Neural crest cell (in vitro differentiated cells): ENCODE results near the gene CXCR5. TPM values are rescaled to one million over a fixed set of nuclear protein-coding genes. Genes with fewer than 3 reads are reported as not detected.

Source experiments
- DNase-seq: peaks from one replicate; pipeline ENCODE4 v3.0.0; 2021; ENCODE audit warnings: low read depth, mixed read lengths, low spot score
- H3K27ac Mint-ChIP-seq: one replicate; pipeline ENCODE4 v1.8.0; 2021; ENCODE audit warnings: mild to moderate bottlenecking, mixed read lengths; ENCODE audit not compliant: unreplicated experiment
- H3K27me3 Mint-ChIP-seq: 2 replicates; pipeline ENCODE4 v1.8.0; 2021; ENCODE audit warnings: low read depth, mild to moderate bottlenecking, mixed read lengths
- H3K36me3 Mint-ChIP-seq: 2 replicates; pipeline ENCODE4 v1.8.0; 2021; ENCODE audit warnings: low read depth, mild to moderate bottlenecking, mixed read lengths
- H3K4me1 Mint-ChIP-seq: 2 replicates; pipeline ENCODE4 v1.8.0; 2021; ENCODE audit warnings: mixed read lengths
- H3K4me3 Mint-ChIP-seq: one replicate; pipeline ENCODE4 v1.8.0; 2021; ENCODE audit warnings: mild to moderate bottlenecking, mixed read lengths
- H3K9me3 Mint-ChIP-seq: 2 replicates; pipeline ENCODE4 v1.8.0; 2021; ENCODE audit warnings: mixed read lengths
- total RNA-seq: library from RNA; stranded (reverse); gene quantifications from 2 replicates; pipeline ENCODE4 v1.2.1, GENCODE V29; 2021
- TF ChIP-seq, protein P1 (sequence below): fragments of 200-600 bp; sonication (generic); conservative IDR thresholded peaks from 2 replicates; pipeline ENCODE4 v1.5.0; 2021; ENCODE audit warnings: antibody characterized with exemption, mild to moderate bottlenecking

CXCR5 gene
- total RNA-seq, 1 donor from 2014 or later: not detected

DNA sequence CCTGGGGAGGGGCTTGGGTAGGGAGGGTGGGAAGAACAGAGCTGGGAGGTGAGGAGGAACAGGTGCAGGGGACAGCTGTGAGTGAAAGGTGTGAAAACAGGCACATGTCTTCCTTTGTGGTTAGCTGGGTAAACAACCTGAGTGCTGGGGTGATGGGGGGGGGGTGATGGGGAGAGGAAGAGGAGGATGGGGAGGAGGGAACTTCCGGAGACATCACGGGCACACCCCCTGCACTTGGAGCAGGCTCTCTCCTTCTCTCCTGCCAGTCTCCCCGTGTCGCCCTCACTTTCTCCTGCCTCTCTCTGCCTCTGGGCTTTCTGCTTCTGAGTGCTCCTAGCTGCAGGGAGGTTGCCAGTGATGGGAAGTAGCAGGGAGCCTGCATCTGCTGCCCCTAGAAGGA, 8.8 kb downstream of the CXCR5 start:
- Mint-ChIP-seq H3K4me1 (peaks cover 31% of the 10 kb centered on the region), H3K27me3 (peaks cover 2% of the 10 kb centered on the region), H3K27ac (no peak overlapping the region), H3K36me3 (no peaks in the 10 kb centered on the region), H3K9me3 (no peaks in the 10 kb centered on the region), H3K4me3 (no peak overlapping the region)
- DNase-seq: no peak
- TF ChIP-seq, protein P1, sequence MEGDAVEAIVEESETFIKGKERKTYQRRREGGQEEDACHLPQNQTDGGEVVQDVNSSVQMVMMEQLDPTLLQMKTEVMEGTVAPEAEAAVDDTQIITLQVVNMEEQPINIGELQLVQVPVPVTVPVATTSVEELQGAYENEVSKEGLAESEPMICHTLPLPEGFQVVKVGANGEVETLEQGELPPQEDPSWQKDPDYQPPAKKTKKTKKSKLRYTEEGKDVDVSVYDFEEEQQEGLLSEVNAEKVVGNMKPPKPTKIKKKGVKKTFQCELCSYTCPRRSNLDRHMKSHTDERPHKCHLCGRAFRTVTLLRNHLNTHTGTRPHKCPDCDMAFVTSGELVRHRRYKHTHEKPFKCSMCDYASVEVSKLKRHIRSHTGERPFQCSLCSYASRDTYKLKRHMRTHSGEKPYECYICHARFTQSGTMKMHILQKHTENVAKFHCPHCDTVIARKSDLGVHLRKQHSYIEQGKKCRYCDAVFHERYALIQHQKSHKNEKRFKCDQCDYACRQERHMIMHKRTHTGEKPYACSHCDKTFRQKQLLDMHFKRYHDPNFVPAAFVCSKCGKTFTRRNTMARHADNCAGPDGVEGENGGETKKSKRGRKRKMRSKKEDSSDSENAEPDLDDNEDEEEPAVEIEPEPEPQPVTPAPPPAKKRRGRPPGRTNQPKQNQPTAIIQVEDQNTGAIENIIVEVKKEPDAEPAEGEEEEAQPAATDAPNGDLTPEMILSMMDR: no peak

DNA sequence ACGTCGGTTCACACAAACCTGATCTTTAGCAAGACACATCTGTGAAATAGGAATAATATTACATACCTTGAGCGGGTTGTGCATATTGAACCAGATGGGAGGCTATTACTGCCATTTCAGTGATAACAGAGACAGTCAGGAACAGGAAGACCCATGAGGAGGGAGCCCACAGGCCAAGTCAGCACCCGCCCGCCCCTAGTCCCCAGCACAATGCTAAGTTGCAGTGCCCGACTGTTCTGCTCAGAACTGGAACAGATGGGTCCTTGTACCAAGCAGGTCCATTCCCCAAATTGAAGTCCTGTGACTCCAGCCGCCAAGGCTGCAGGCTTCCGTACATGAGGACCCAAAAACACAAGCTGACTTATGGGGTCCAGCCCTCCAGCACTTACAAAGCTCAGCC, 9.3 kb downstream of the CXCR5 start:
- peaks cover 2% of the 10 kb centered on the region for H3K27me3 Mint-ChIP-seq
- DNase-seq: no peak
- H3K27ac Mint-ChIP-seq: no peak overlapping the region
- H3K9me3 Mint-ChIP-seq: no peaks in the 10 kb centered on the region
- H3K36me3 Mint-ChIP-seq: no peaks in the 10 kb centered on the region
- TF ChIP-seq, protein P1: no peak
- H3K4me1 Mint-ChIP-seq: peaks cover 29% of the 10 kb centered on the region
- H3K4me3 Mint-ChIP-seq: no peak overlapping the region

- Mint-ChIP-seq H3K27ac (no peak overlapping the region), H3K36me3 (no peaks in the 10 kb centered on the region), H3K27me3 (peaks cover 2% of the 10 kb centered on the region), H3K9me3 (no peaks in the 10 kb centered on the region), H3K4me1 (peaks cover 23% of the 10 kb centered on the region), H3K4me3 (no peak overlapping the region)
- TF ChIP-seq, protein P1: no peak
- no peak for DNase-seq
Observed at GRCh38 chr11:118893662-118894061, 10.0 kb downstream of the CXCR5 start.

GRCh38 chr11:118894192-118894591, 10.5 kb downstream of the CXCR5 start:
- H3K36me3 Mint-ChIP-seq: no peaks in the 10 kb centered on the region
- H3K4me3 Mint-ChIP-seq: no peak overlapping the region

DNA sequence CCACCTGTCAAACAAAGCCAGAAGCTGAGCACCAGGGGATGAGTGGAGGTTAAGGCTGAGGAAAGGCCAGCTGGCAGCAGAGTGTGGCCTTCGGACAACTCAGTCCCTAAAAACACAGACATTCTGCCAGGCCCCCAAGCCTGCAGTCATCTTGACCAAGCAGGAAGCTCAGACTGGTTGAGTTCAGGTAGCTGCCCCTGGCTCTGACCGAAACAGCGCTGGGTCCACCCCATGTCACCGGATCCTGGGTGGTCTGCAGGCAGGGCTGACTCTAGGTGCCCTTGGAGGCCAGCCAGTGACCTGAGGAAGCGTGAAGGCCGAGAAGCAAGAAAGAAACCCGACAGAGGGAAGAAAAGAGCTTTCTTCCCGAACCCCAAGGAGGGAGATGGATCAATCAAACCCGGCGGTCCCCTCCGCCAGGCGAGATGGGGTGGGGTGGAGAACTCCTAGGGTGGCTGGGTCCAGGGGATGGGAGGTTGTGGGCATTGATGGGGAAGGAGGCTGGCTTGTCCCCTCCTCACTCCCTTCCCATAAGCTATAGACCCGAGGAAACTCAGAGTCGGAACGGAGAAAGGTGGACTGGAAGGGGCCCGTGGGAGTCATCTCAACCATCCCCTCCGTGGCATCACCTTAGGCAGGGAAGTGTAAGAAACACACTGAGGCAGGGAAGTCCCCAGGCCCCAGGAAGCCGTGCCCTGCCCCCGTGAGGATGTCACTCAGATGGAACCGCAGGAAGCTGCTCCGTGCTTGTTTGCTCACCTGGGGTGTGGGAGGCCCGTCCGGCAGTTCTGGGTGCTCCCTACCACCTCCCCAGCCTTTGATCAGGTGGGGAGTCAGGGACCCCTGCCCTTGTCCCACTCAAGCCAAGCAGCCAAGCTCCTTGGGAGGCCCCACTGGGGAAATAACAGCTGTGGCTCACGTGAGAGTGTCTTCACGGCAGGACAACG, 11.7 kb downstream of the CXCR5 start:
- Mint-ChIP-seq H3K4me3 (no peak overlapping the region), H3K27me3 (peaks cover 2% of the 10 kb centered on the region), H3K27ac (no peak overlapping the region), H3K4me1 (peaks cover 23% of the 10 kb centered on the region), H3K36me3 (no peaks in the 10 kb centered on the region), H3K9me3 (no peaks in the 10 kb centered on the region)
- DNase-seq: no peak
- TF ChIP-seq, protein P1: no peak

More at GRCh38 chr11:118894192-118894591, 10.5 kb downstream of the CXCR5 start:
- Mint-ChIP-seq H3K27me3 (peaks cover 2% of the 10 kb centered on the region), H3K27ac (no peak overlapping the region), H3K9me3 (no peaks in the 10 kb centered on the region), H3K4me1 (peaks cover 23% of the 10 kb centered on the region)
- DNase-seq: no peak
- TF ChIP-seq, protein P1: no peak
